ENCODE data around the gene FGF22. TPM values are rescaled to one million over a fixed set of nuclear protein-coding genes. Genes with fewer than 3 reads are reported as not detected.

FGF22 gene
- total RNA-seq, 1 donor: 0.10 TPM

DNA sequence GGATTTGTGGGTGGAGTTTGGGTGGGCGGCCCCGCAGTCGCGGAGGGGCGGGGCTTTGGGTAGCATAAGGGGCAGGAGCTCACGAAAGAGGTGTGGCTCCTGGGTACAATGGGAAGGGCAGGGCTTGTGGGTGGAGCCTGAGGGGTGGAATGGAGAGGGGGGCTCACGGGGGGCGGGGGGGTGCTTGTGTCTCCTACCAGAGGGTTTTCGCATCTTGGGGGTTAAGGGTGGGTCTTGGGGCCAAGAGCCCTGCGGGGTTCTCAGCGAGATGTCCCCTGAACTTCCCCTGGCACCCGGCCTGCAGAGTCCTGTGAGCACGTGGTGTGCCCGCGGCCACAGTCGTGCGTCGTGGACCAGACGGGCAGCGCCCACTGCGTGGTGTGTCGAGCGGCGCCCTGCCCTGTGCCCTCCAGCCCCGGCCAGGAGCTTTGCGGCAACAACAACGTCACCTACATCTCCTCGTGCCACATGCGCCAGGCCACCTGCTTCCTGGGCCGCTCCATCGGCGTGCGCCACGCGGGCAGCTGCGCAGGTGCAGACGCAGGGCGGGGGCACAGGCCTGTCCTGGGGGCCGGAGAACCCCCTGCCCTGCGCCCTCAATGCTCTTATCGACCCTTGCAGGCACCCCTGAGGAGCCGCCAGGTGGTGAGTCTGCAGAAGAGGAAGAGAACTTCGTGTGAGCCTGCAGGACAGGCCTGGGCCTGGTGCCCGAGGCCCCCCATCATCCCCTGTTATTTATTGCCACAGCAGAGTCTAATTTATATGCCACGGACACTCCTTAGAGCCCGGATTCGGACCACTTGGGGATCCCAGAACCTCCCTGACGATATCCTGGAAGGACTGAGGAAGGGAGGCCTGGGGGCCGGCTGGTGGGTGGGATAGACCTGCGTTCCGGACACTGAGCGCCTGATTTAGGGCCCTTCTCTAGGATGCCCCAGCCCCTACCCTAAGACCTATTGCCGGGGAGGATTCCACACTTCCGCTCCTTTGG is 41.6 kb downstream of the FGF22 start:
- Histone ChIP-seq H3K9me3 (ENCODE audit: low read depth, low read length) (no peaks in the 10 kb centered on the region), H3K4me3 (ENCODE audit: low read length) (peak overlapping the region; percentile 43), H3K4me1 (ENCODE audit: insufficient read depth, low read length) (peaks cover 20% of the 10 kb centered on the region), H3K27me3 (ENCODE audit: insufficient read depth, low read length) (peaks cover 4% of the 10 kb centered on the region)

DNA sequence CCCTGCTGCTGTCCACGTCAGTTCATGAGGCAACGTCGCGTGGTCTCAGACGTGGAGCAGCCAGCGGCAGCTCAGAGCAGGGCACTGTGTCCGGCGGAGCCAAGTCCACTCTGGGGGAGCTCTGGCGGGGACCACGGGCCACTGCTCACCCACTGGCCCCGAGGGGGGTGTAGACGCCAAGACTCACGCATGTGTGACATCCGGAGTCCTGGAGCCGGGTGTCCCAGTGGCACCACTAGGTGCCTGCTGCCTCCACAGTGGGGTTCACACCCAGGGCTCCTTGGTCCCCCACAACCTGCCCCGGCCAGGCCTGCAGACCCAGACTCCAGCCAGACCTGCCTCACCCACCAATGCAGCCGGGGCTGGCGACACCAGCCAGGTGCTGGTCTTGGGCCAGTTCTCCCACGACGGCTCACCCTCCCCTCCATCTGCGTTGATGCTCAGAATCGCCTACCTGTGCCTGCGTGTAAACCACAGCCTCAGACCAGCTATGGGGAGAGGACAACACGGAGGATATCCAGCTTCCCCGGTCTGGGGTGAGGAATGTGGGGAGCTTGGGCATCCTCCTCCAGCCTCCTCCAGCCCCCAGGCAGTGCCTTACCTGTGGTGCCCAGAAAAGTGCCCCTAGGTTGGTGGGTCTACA is 43.1 kb downstream of the FGF22 start:
- H3K27me3 ChIP-seq (ENCODE audit: insufficient read depth, low read length): no peaks in the 10 kb centered on the region
- no peaks in the 10 kb centered on the region for H3K9me3 ChIP-seq (ENCODE audit: low read depth, low read length)
- peaks cover 16% of the 10 kb centered on the region for H3K4me1 ChIP-seq (ENCODE audit: insufficient read depth, low read length)
- no peak overlapping the region for H3K4me3 ChIP-seq (ENCODE audit: low read length)

DNA sequence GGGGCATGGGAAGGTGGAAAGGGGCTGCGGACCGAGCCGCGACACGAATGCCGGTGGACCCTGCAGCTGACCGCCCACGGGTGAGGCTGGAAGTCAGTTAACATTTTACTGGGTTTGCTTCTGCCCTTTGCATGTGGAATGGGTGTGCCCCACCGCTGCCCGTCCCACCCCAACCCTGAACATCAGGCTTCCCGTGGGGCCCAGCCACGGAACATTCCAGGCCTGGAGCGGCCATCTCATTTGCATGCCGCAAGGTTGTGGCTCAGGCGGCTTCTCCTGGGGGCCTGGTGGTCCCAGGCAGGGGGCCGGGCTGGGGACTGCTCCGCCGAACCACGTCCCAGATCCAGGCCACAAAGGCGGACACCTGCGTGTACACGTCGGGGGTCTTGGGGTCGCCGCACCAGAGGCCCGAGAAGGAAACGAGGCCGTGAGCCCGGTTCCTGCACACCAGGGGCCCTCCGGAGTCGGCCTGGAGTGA is 45.8 kb downstream of the FGF22 start:
- no peak overlapping the region for H3K4me3 ChIP-seq (ENCODE audit: low read length)
- H3K9me3 ChIP-seq (ENCODE audit: low read depth, low read length): no peaks in the 10 kb centered on the region
- H3K27me3 ChIP-seq (ENCODE audit: insufficient read depth, low read length): no peaks in the 10 kb centered on the region
- H3K4me1 ChIP-seq (ENCODE audit: insufficient read depth, low read length): peaks cover 6% of the 10 kb centered on the region

DNA sequence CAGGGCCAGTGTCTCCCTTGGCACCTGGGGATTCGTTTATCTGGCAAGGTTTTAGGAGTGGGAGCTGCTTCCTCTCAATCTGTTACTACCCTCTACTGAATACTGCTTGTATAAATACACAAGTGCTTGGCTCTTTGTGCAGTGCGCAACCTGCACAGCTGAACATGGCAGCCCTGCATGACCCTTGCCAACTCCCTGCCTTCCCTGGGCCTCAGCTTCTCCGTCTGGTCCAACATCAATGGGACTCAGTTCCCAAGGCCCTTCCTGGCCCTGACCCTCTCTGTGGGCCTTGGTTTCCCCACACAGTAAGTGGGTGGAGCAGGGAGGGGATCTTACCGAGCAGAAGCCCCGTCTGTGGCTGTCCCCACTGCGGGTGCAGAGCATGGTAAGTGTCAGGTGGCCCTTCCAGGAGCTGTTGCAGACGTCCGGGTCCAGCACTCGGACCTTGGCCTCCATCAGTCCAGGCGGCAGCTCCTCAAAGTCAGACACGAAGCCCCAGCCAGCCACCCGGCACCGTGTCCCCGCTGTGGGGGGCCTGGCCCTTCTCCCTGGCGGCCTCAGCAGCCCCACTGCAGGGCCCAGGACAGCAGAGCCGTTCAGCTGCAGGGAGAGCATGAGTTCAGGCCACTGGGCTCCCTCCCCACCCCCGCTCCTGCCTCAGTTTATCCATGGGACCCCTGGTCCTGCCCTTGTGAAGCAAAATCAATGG is 47.1 kb downstream of the FGF22 start:
- no peaks in the 10 kb centered on the region for H3K9me3 ChIP-seq (ENCODE audit: low read depth, low read length)
- H3K27me3 ChIP-seq (ENCODE audit: insufficient read depth, low read length): no peaks in the 10 kb centered on the region
- no peak overlapping the region for H3K4me3 ChIP-seq (ENCODE audit: low read length)
- peaks cover under 1% of the 10 kb centered on the region for H3K4me1 ChIP-seq (ENCODE audit: insufficient read depth, low read length)

DNA sequence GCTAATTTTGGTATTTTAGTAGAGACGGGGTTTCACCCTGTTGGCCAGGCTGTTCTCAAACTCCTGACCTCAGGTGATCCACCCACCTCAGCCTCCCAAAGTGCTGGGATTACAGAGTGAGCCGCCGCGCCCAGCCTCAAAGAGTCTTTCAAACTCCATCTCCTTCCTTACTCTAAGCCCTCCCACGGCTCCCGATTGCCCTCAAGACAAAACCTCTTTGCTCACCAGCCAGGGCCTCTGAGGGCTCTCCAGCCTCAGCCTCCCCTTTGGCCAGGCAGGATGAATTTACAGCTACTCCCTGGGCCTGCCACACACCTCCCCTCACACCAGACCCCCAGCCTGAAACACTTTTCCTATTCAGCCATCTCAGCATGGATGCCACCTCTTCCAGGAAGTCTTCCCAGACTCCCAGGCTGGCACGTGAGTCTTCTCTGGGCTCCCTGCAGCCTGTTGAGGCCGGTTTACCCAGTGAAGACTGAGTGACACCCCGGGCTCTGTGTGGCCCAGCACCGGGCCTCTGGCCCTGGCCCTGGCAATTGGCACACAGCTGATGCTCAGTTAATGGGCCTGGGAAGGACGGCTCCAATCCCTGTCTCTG is 48.0 kb downstream of the FGF22 start:
- H3K4me3 ChIP-seq (ENCODE audit: low read length): no peak overlapping the region
- no peaks in the 10 kb centered on the region for H3K27me3 ChIP-seq (ENCODE audit: insufficient read depth, low read length)
- H3K9me3 ChIP-seq (ENCODE audit: low read depth, low read length): no peaks in the 10 kb centered on the region
- no peaks in the 10 kb centered on the region for H3K4me1 ChIP-seq (ENCODE audit: insufficient read depth, low read length)

DNA sequence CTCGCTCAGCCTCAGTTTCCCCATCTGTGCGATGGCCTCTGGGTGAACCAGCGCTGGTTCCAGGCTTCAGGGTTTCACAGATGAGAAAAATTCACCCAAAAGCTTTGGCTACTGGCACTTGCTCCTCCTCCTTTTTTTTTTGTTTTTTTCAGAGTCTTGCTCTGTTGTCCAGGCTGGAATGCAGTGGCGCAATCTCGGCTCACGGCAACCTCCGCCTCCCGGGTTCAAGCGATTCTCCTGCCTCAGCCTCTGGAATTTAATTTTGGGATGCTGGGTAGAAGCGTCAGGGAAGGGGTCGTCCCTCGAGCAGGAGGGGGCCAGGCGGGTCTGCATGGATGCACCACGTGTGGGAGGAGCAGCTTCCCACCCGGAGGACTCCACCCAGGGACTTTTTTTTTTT is 48.5 kb downstream of the FGF22 start:
- Histone ChIP-seq H3K27me3 (ENCODE audit: insufficient read depth, low read length) (no peaks in the 10 kb centered on the region), H3K4me3 (ENCODE audit: low read length) (no peak overlapping the region), H3K9me3 (ENCODE audit: low read depth, low read length) (no peaks in the 10 kb centered on the region), H3K4me1 (ENCODE audit: insufficient read depth, low read length) (no peaks in the 10 kb centered on the region)

DNA sequence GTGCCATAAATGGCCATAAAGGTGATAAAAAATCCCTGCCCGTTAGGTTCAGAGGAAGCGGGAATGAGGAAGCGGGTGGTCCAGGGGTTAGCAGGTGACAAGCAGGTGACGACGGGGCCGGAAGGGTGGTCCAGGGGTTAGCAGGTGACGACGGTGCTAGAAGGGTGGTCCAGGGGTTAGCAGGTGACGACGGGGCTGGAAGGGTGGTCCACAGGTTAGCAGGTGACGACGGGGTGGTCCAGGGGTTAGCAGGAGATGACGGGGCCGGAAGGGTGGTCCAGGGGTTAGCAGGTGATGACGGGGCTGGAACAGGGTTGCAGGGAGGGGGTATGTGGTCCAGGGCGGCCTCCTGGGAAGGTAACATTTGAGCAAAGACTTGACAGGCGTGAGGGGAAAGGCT is 49.3 kb downstream of the FGF22 start:
- Histone ChIP-seq H3K9me3 (ENCODE audit: low read depth, low read length) (no peaks in the 10 kb centered on the region), H3K4me1 (ENCODE audit: insufficient read depth, low read length) (no peaks in the 10 kb centered on the region), H3K4me3 (ENCODE audit: low read length) (no peak overlapping the region), H3K27me3 (ENCODE audit: insufficient read depth, low read length) (no peaks in the 10 kb centered on the region)

DNA sequence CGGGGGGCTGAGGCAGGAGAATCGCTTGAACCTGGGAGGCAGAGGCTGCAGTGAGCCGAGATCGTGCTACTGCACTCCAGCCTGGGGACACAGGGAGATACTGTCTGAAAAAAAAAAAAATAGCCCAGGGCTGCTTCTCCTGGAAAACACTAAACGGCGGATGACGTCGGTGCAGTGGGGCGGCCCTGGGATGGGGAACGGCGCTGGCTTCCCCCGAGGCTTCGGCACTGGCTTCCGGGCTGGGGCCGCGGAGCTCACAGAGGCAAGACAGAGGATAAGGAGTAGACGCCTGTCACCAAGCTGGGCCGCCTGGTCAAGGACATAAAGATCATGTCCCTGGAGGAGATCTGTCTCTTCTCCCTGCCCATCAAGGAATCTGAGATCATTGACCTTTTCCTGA is 50.5 kb downstream of the FGF22 start:
- no peaks in the 10 kb centered on the region for H3K27me3 ChIP-seq (ENCODE audit: insufficient read depth, low read length)
- no peaks in the 10 kb centered on the region for H3K9me3 ChIP-seq (ENCODE audit: low read depth, low read length)
- H3K4me3 ChIP-seq (ENCODE audit: low read length): no peak overlapping the region
- H3K4me1 ChIP-seq (ENCODE audit: insufficient read depth, low read length): peaks cover 6% of the 10 kb centered on the region

Other genes with a start within 250 kb of the FGF22 start
- gene C2CD4C, start 230.7 kb upstream of the FGF22 start, total RNA-seq: not detected
- 0.42 TPM for gene SHC2, start 178.8 kb upstream of the FGF22 start, total RNA-seq
- gene MADCAM1, start 143.4 kb upstream of the FGF22 start, total RNA-seq: not detected
- gene TPGS1, start 132.4 kb upstream of the FGF22 start, total RNA-seq: 29.6 TPM
- 20.5 TPM for gene CDC34, start 108.1 kb upstream of the FGF22 start, total RNA-seq
- gene GZMM, start 95.8 kb upstream of the FGF22 start, total RNA-seq: 63.7 TPM
- 94.2 TPM for gene BSG, start 67.3 kb upstream of the FGF22 start, total RNA-seq
- gene HCN2, start 50.0 kb upstream of the FGF22 start, total RNA-seq: 0.21 TPM
- 16.8 TPM for gene POLRMT, start 6.3 kb upstream of the FGF22 start, total RNA-seq
- gene RNF126, start 23.3 kb downstream of the FGF22 start, total RNA-seq: 80.6 TPM
- 0.73 TPM for gene FSTL3, start 36.5 kb downstream of the FGF22 start, total RNA-seq
- 5.4 TPM for gene PRSS57, start 55.6 kb downstream of the FGF22 start, total RNA-seq
- not detected for gene PALM, start 69.1 kb downstream of the FGF22 start, total RNA-seq
- gene MISP, start 111.2 kb downstream of the FGF22 start, total RNA-seq: not detected
- gene PTBP1, start 157.6 kb downstream of the FGF22 start, total RNA-seq: 109 TPM
- not detected for gene PLPPR3, start 182.1 kb downstream of the FGF22 start, total RNA-seq
- 0.31 TPM for gene AZU1, start 188.0 kb downstream of the FGF22 start, total RNA-seq
- 0.31 TPM for gene PRTN3, start 201.1 kb downstream of the FGF22 start, total RNA-seq
- gene ELANE, start 212.4 kb downstream of the FGF22 start, total RNA-seq: 0.63 TPM
- gene CFD, start 219.8 kb downstream of the FGF22 start, total RNA-seq: 148 TPM